SK-N-SH (cell line): ENCODE measurements around the gene KBTBD3. TPM values are rescaled to one million over a fixed set of nuclear protein-coding genes. Genes with fewer than 3 reads are reported as not detected.
A peak's percentile ranks its signal among the peaks of the same experiment; 100 is the strongest.

Source experiments
- CTCF ChIA-PET: fragments of 300-600, 350-600 bp; formaldehyde crosslinking; extraction: SDS; loops from one replicate; lab custom pipeline; 2021; lab: Yijun Ruan, JAX
- POLR2A ChIA-PET: fragments of 350-600 bp; sonication (Branson Sonifier 250); formaldehyde crosslinking; extraction: SDS; loops from one replicate; lab custom pipeline; 2020; ENCODE audit warnings: antibody characterized with exemption, inconsistent platforms; lab: Yijun Ruan, JAX
- DNase-seq: peaks from one replicate; pipeline ENCODE4 v3.0.0; 2012
- H2AFZ ChIP-seq: fragments of 200-600 bp; sonication (generic); 2 replicates; pipeline ENCODE4 v1.8.1; 2016; ENCODE audit warnings: antibody characterized with exemption, mild to moderate bottlenecking, low read depth
- H3F3A ChIP-seq: fragments of 200-600 bp; sonication (generic); replicated peaks from 2 replicates; pipeline ENCODE3; 2016; ENCODE audit warnings: antibody characterized with exemption, mild to moderate bottlenecking; ENCODE audit not compliant: insufficient read depth
- H3K27ac ChIP-seq, 2 experiments: fragments of 200-500 bp in 1 of 2; fragments of 200-600 bp in 1 of 2; sonication (Bioruptor generic) in 1 of 2; sonication (generic), shearing (Covaris generic) in 1 of 2; 2 replicates each; pipeline versions ENCODE4 v1.5.1 to v1.6.1; 2014 to 2016; ENCODE audit warnings: low read depth in 2 of 2, inconsistent platforms in 1 of 2, low read length in 1 of 2, mild to moderate bottlenecking in 1 of 2, mixed read lengths in 1 of 2
- H3K27me3 ChIP-seq: fragments of 200-600 bp; sonication (generic), shearing (Covaris generic); 2 replicates; pipeline ENCODE4 v1.6.1; 2016; ENCODE audit warnings: mixed run types; ENCODE audit not compliant: insufficient read depth
- H3K36me3 ChIP-seq, 2 experiments: fragments of 200-500 bp in 1 of 2; fragments of 200-600 bp in 1 of 2; sonication (Bioruptor generic) in 1 of 2; sonication (generic) in 1 of 2; replicated peaks in 1 of 2; 2 replicates each; pipeline versions ENCODE3 to v1.5.1; 2014 to 2016; ENCODE audit warnings: low read length in 1 of 2, mild to moderate bottlenecking in 1 of 2; ENCODE audit not compliant: insufficient read depth in 2 of 2, control insufficient read depth in 1 of 2
- H3K4me1 ChIP-seq, 2 experiments: fragments of 200-500 bp in 1 of 2; fragments of 200-600 bp in 1 of 2; sonication (Bioruptor generic) in 1 of 2; sonication (generic), shearing (Covaris generic) in 1 of 2; 2 replicates each; pipeline versions ENCODE4 v1.5.1 to v1.6.1; 2014 to 2016; ENCODE audit warnings: low read depth in 1 of 2, low read length in 1 of 2, mixed run types in 1 of 2; ENCODE audit not compliant: insufficient read depth in 2 of 2, control insufficient read depth in 1 of 2
- H3K4me2 ChIP-seq: fragments of 200-600 bp; sonication (generic), shearing (Covaris generic); 2 replicates; pipeline ENCODE4 v1.6.1; 2017; ENCODE audit warnings: mixed run types
- H3K4me3 ChIP-seq, 2 experiments: fragments of 200-500 bp in 1 of 2; fragments of 200-600 bp in 1 of 2; sonication (Bioruptor generic) in 1 of 2; sonication (generic), shearing (Covaris generic) in 1 of 2; 2 replicates each; pipeline versions ENCODE4 v1.5.1 to v1.8.1; 2014 to 2016; ENCODE audit warnings: low read depth in 2 of 2, inconsistent platforms in 1 of 2, low read length in 1 of 2, mild to moderate bottlenecking in 1 of 2, mixed read lengths in 1 of 2, moderate library complexity in 1 of 2
- H3K79me2 ChIP-seq: fragments of 200-600 bp; sonication (generic); 2 replicates; pipeline ENCODE4 v1.8.1; 2017; ENCODE audit warnings: mild to moderate bottlenecking; ENCODE audit not compliant: insufficient read depth
- H3K9ac ChIP-seq: fragments of 200-600 bp; sonication (generic); 2 replicates; pipeline ENCODE4 v1.6.1; 2017; ENCODE audit warnings: mixed run types
- H3K9me2 ChIP-seq: fragments of 200-600 bp; sonication (generic); 2 replicates; pipeline ENCODE4 v1.6.1; 2017; ENCODE audit warnings: mixed run types
- H3K9me3 ChIP-seq: fragments of 200-600 bp; sonication (generic); 2 replicates; pipeline ENCODE4 v1.6.1; 2017; ENCODE audit warnings: mixed run types, mild to moderate bottlenecking, moderate library complexity
- H4K20me1 ChIP-seq: fragments of 200-600 bp; sonication (generic); 2 replicates; pipeline ENCODE4 v1.6.1; 2017; ENCODE audit warnings: mild to moderate bottlenecking, mixed run types; ENCODE audit not compliant: insufficient read depth
- CHD2 ChIP-seq: fragments of 150-350 bp; IDR thresholded peaks from 2 replicates; pipeline ENCODE4 v1.6.1; 2018; ENCODE audit warnings: low read length; ENCODE audit not compliant: partially characterized antibody
- ELF1 ChIP-seq: IDR thresholded peaks from 2 replicates; pipeline ENCODE4 v1.4.0; 2012
- EP300 ChIP-seq, 2 experiments: IDR thresholded peaks; 2 replicates each; pipeline versions ENCODE4 v1.4.0 to v1.6.1; 2012; ENCODE audit warnings: borderline replicate concordance in 1 of 2, low read depth in 1 of 2, low read length in 1 of 2
- EZH2phosphoT487 ChIP-seq: fragments of 200-600 bp; sonication (generic); IDR thresholded peaks from 2 replicates; pipeline ENCODE4 v1.6.1; 2017; ENCODE audit warnings: low read depth, mixed run types, mild to moderate bottlenecking, antibody characterized with exemption, moderate library complexity, borderline replicate concordance
- FOSL2 ChIP-seq: IDR thresholded peaks from 2 replicates; pipeline ENCODE4 v1.4.0; 2012; ENCODE audit warnings: low read depth, mild to moderate bottlenecking, moderate library complexity, borderline replicate concordance
- FOXM1 ChIP-seq: IDR thresholded peaks from 2 replicates; pipeline ENCODE4 v1.4.0; 2012; ENCODE audit warnings: low read depth, mild to moderate bottlenecking
- GABPA ChIP-seq: IDR thresholded peaks from 2 replicates; pipeline ENCODE4 v1.4.0; 2012; ENCODE audit warnings: low read depth, mild to moderate bottlenecking
- GATA2 ChIP-seq: sonication (generic); formaldehyde crosslinking; IDR thresholded peaks from 2 replicates; pipeline ENCODE4 v1.5.0; 2020; ENCODE audit warnings: mild to moderate bottlenecking, missing genetic modification reagents
- IRF3 ChIP-seq: fragments of 150-350 bp; IDR thresholded peaks from 2 replicates; pipeline ENCODE4 v1.6.1; 2016; ENCODE audit warnings: mild to moderate bottlenecking, low read depth, low read length
- JUND ChIP-seq: IDR thresholded peaks from 2 replicates; pipeline ENCODE4 v1.4.0; 2012
- MAX ChIP-seq: IDR thresholded peaks from 2 replicates; pipeline ENCODE4 v1.4.0; 2012; ENCODE audit warnings: low read depth
- MEF2A ChIP-seq: IDR thresholded peaks from 2 replicates; pipeline ENCODE4 v1.4.0; 2012; ENCODE audit warnings: low read depth, borderline replicate concordance
- NFIC ChIP-seq: IDR thresholded peaks from 2 replicates; pipeline ENCODE4 v1.4.0; 2012; ENCODE audit warnings: borderline replicate concordance
- PBX3 ChIP-seq: IDR thresholded peaks from 2 replicates; pipeline ENCODE4; 2012
- POLR2AphosphoS5 ChIP-seq: IDR thresholded peaks from 2 replicates; pipeline ENCODE4 v1.6.1; 2012; ENCODE audit warnings: low read depth, low read length
- RAD21 ChIP-seq: IDR thresholded peaks from 2 replicates; pipeline ENCODE4 v1.6.1; 2012; ENCODE audit warnings: mild to moderate bottlenecking, low read length
- REST ChIP-seq: IDR thresholded peaks from 2 replicates; pipeline ENCODE4 v1.6.1; 2012; ENCODE audit warnings: mild to moderate bottlenecking, low read depth, low read length, moderate library complexity
- RFX5 ChIP-seq: IDR thresholded peaks from 2 replicates; pipeline ENCODE4 v1.6.1; 2012; ENCODE audit warnings: mild to moderate bottlenecking, improper control_type of control experiment, low read length
- RXRA ChIP-seq: IDR thresholded peaks from 2 replicates; pipeline ENCODE4 v1.4.0; 2012; ENCODE audit warnings: low read depth, mild to moderate bottlenecking, borderline replicate concordance
- SIN3A ChIP-seq: IDR thresholded peaks from 2 replicates; pipeline ENCODE4 v1.6.1; 2012; ENCODE audit warnings: low read depth, mild to moderate bottlenecking, low read length, moderate library complexity, borderline replicate concordance
- TAF1 ChIP-seq: IDR thresholded peaks from 2 replicates; pipeline ENCODE4 v1.6.1; 2012; ENCODE audit warnings: low read depth, mild to moderate bottlenecking, low read length, moderate library complexity, borderline replicate concordance
- TCF12 ChIP-seq: IDR thresholded peaks from 2 replicates; pipeline ENCODE4 v1.4.0; 2012
- TEAD4 ChIP-seq: IDR thresholded peaks from 2 replicates; pipeline ENCODE4 v1.4.0; 2012; ENCODE audit warnings: mild to moderate bottlenecking, borderline replicate concordance; ENCODE audit not compliant: insufficient read depth
- YY1 ChIP-seq: IDR thresholded peaks from 2 replicates; pipeline ENCODE4 v1.4.0; 2012; ENCODE audit warnings: low read depth, mild to moderate bottlenecking
- ZBTB33 ChIP-seq: IDR thresholded peaks from 2 replicates; pipeline ENCODE4 v1.4.0; 2012; ENCODE audit warnings: low read depth, borderline replicate concordance
- WGBS: methylation state at CpG from one replicate; pipeline ENCODE4 v1.1.6; 2017; ENCODE audit warnings: low lambda C conversion rate; 5-methylcytosine and 5-hydroxymethylcytosine counted together
- polyA plus RNA-seq, 3 experiments: library from polyadenylated mRNA; depleted of rRNA; stranded (reverse); fragments of >200 nt; gene quantifications; 2 replicates each; pipeline ENCODE4 v1.2.3, GENCODE V29; 2012

Gene KBTBD3
- polyA plus RNA-seq (2012; rRNA removed) = 1.9 and 2.0 TPM in 2 replicates
- polyA plus RNA-seq (2012; cell fraction: cytosol; rRNA removed) = 1.8 and 2.2 TPM in 2 replicates
- 0.67 and 1.7 TPM in 2 replicates for polyA plus RNA-seq (2012; cell fraction: nucleus; rRNA removed)

GRCh38 chr11:106076919-106077608 lies at the start of gene KBTBD3:
Gene KBTBD3 (minus strand): TSS chr11:106077347. CDS start chr11:106059097, 18,250 bp downstream.
- H3K4me2 ChIP-seq = peak within 1 kb of the TSS; percentile 92
- H3K9ac ChIP-seq = peak within 1 kb of the TSS; percentile 98
- TF ChIP-seq GABPA (no peak), REST (no peak), FOXM1 (no peak), TEAD4 (no peak), IRF3 (peak; percentile 48), JUND (no peak), MAX (no peak), PBX3 (peak; percentile 99), EP300 (IDR thresholded peaks at IDR 0.05; ENCODE audit: borderline replicate concordance in 1 of 2, low read depth in 1 of 2, low read length in 1 of 2) (no peak), RXRA (no peak), FOSL2 (no peak), GATA2 (CRISPR knock-in tag) (no peak), YY1 (no peak), ELF1 (no peak), CHD2 (peak; percentile 40), RAD21 (peak; percentile 33), ZBTB33 (no peak), EZH2phosphoT487 (no peak), POLR2AphosphoS5 (peak; percentile 7; the same call in 1 of the 2 replicates), NFIC (no peak), TAF1 (no peak), TCF12 (no peak), MEF2A (no peak), RFX5 (peak; percentile 47), SIN3A (peak; percentile 49; the same call in 1 of the 2 replicates)

More at GRCh38 chr11:106076919-106077608, at the start of gene KBTBD3:
- peak; percentile 93 for DNase-seq
- 2% methylated on average over 16 of the region's 37 CpGs for WGBS
- Histone ChIP-seq H3F3A (no peaks in the 10 kb centered on the region), H3K4me3 (peak within 1 kb of the TSS; percentile 94 to 97), H3K9me2 (no peaks in the 10 kb centered on the region), H4K20me1 (peaks cover 7% of the 10 kb centered on the region), H2AFZ (peak within 1 kb of the TSS; percentile 97), H3K36me3 (peaks cover 24 to 25% of the 10 kb centered on the region in 2 experiments), H3K79me2 (peaks cover 40% of the 10 kb centered on the region), H3K27me3 (no peaks in the 10 kb centered on the region), H3K4me1 (peaks cover 8 to 11% of the 10 kb centered on the region in 2 experiments; a peak in 3 of 4 replicates), H3K27ac (peak within 1 kb of the TSS; percentile 95 to 98), H3K9me3 (no peaks in the 10 kb centered on the region)
- ChIA-PET POLR2A (no interaction called here), CTCF (interaction anchor here (0.6 to 1.0 kb wide), 8 partner anchors 9 to 214 kb away, joined by 3 read pairs; no protein-coding TSS in a partner anchor)
